A673 (cell line): ENCODE results near the gene ATP10A. TPM values are rescaled to one million over a fixed set of nuclear protein-coding genes. Genes with fewer than 3 reads are reported as not detected.

Experiments used
- BruUV-seq: library from RNA; stranded (reverse); fragments of 400-500 nt; replicated peaks from 2 replicates; lab custom pipeline; 2021; lab: Mats Ljungman, UMichigan
- CTCF ChIA-PET: fragments of 300-600 bp; sonication (Branson Sonifier 250); formaldehyde crosslinking; loops from one replicate; lab custom pipeline; 2022; ENCODE audit warnings: antibody characterized with exemption; lab: Charles Lee
- POLR2A ChIA-PET: fragments of 300-600 bp; sonication (Branson Sonifier 250); formaldehyde crosslinking; loops from one replicate; lab custom pipeline; 2022; ENCODE audit warnings: antibody characterized with exemption; ENCODE audit not compliant: low non-redundant PET; lab: Charles Lee
- DNase-seq: peaks from one replicate; pipeline ENCODE4 v3.0.0-alpha.2; 2015; ENCODE audit warnings: low spot score
- H3K27ac ChIP-seq: fragments of 200-600 bp; sonication (generic); 2 replicates; pipeline ENCODE4 v1.5.1; 2016; ENCODE audit warnings: mixed run types, low read depth, mild to moderate bottlenecking, mixed read lengths, antibody characterized with exemption, low read length; ENCODE audit not compliant: poor library complexity, severe bottlenecking
- H3K27me3 ChIP-seq: fragments of 200-600 bp; sonication (generic); replicated peaks from 2 replicates; pipeline ENCODE4 v1.6.1; 2017; ENCODE audit warnings: mixed run types, low read depth, mild to moderate bottlenecking, mixed read lengths, antibody characterized with exemption, low read length; ENCODE audit not compliant: insufficient read depth, poor library complexity
- H3K36me3 ChIP-seq: fragments of 200-600 bp; sonication (generic); 2 replicates; pipeline ENCODE4 v1.6.1; 2016; ENCODE audit warnings: mixed run types, mild to moderate bottlenecking, mixed read lengths, antibody characterized with exemption, low read length; ENCODE audit not compliant: insufficient read depth, poor library complexity, severe bottlenecking
- H3K4me1 ChIP-seq: fragments of 200-600 bp; sonication (generic); 2 replicates; pipeline ENCODE4 v1.6.1; 2017; ENCODE audit warnings: mixed run types, mild to moderate bottlenecking, mixed read lengths, antibody characterized with exemption, low read length; ENCODE audit not compliant: insufficient read depth, poor library complexity, severe bottlenecking
- H3K4me3 ChIP-seq: fragments of 200-600 bp; sonication (generic); 2 replicates; pipeline ENCODE4 v1.5.1; 2016; ENCODE audit warnings: low read depth, mixed run types, mild to moderate bottlenecking, mixed read lengths, low read length; ENCODE audit not compliant: poor library complexity, severe bottlenecking
- H3K9me3 ChIP-seq: fragments of 200-600 bp; sonication (generic); 2 replicates; pipeline ENCODE4 v1.6.1; 2016; ENCODE audit warnings: mixed run types, low read depth, mild to moderate bottlenecking, mixed read lengths, antibody characterized with exemption, low read length; ENCODE audit not compliant: poor library complexity, severe bottlenecking
- CTCF ChIP-seq: fragments of 300-800, 200-600 bp; sonication (generic); conservative IDR thresholded peaks from 2 replicates; pipeline ENCODE4 v1.5.1; 2017; ENCODE audit warnings: low read depth, mild to moderate bottlenecking, antibody characterized with exemption, low read length, moderate library complexity, mixed read lengths
- EZH2 ChIP-seq: fragments of 200-600 bp; sonication (generic); IDR thresholded peaks from 2 replicates; pipeline ENCODE4 v1.6.1; 2017; ENCODE audit warnings: borderline replicate concordance, low read depth, mild to moderate bottlenecking, mixed read lengths, antibody characterized with exemption, low read length; ENCODE audit not compliant: poor library complexity, severe bottlenecking
- intact Hi-C: fragments of 100-400 bp; cut with micrococcal nuclease; formaldehyde crosslinking; loops from one replicate; pipeline ENCODE4 v1.10.0; 2022; ENCODE audit not compliant: unreplicated experiment
- total RNA-seq: library from RNA; stranded (reverse); gene quantifications from 2 replicates; pipeline ENCODE4 v1.2.3, GENCODE V29; 2021

ATP10A gene
- total RNA-seq, 1 experiment from 2014 or later = not detected

- Histone ChIP-seq H3K9me3 (peaks cover 18% of the 10 kb centered on the region), H3K27me3 (no peaks in the 10 kb centered on the region), H3K4me3 (no peak overlapping the region), H3K36me3 (no peaks in the 10 kb centered on the region), H3K27ac (no peak overlapping the region), H3K4me1 (no peaks in the 10 kb centered on the region)
- no peak for DNase-seq
- ChIA-PET CTCF (no interaction called here), POLR2A (no interaction called here)
- intact Hi-C loops = no loop called here
- no TSS peak for BruUV-seq
- no peak for TF ChIP-seq CTCF
- TF ChIP-seq EZH2 = no peak
These were observed 175.9 kb downstream of the ATP10A start for GRCh38 chr15:25687276-25687675.

GRCh38 chr15:25686780-25687179 lies 176.3 kb downstream of the ATP10A start:
- no peak for TF ChIP-seq CTCF
- TF ChIP-seq EZH2 = no peak
- Histone ChIP-seq H3K4me3 (no peak overlapping the region), H3K27ac (no peak overlapping the region), H3K4me1 (no peaks in the 10 kb centered on the region), H3K36me3 (no peaks in the 10 kb centered on the region), H3K9me3 (peaks cover 18% of the 10 kb centered on the region), H3K27me3 (no peaks in the 10 kb centered on the region)
- no peak for DNase-seq
- no TSS peak for BruUV-seq
- POLR2A ChIA-PET = no interaction called here
- intact Hi-C loops = no loop called here
- CTCF ChIA-PET = no interaction called here

- CTCF ChIA-PET = no interaction called here
- intact Hi-C loops = no loop called here
- BruUV-seq = no TSS peak
- TF ChIP-seq CTCF = no peak
- TF ChIP-seq EZH2 = no peak
- Histone ChIP-seq H3K9me3 (peaks cover 16% of the 10 kb centered on the region), H3K4me1 (no peaks in the 10 kb centered on the region), H3K36me3 (no peaks in the 10 kb centered on the region), H3K27me3 (no peaks in the 10 kb centered on the region), H3K4me3 (no peak overlapping the region), H3K27ac (no peak overlapping the region)
- POLR2A ChIA-PET = no interaction called here
- DNase-seq = no peak
These were observed 178.4 kb downstream of the ATP10A start for GRCh38 chr15:25684521-25685431.
